H9 (cell line): ENCODE results near the gene RAP1GDS1. TPM values are rescaled to one million over a fixed set of nuclear protein-coding genes. Genes with fewer than 3 reads are reported as not detected.

ENCODE experiments used
- DNase-seq: peaks from one replicate; pipeline ENCODE4 v3.0.0-alpha.2; 2017
- H2AFZ ChIP-seq: one replicate; pipeline ENCODE4 v1.6.1; 2013; ENCODE audit warnings: mild to moderate bottlenecking, low read length, control low read depth, moderate library complexity
- H2AK5ac ChIP-seq: 2 replicates; pipeline ENCODE4 v1.6.1; 2013; ENCODE audit warnings: low read length, control low read depth, mixed read lengths; ENCODE audit not compliant: insufficient read length
- H2BK120ac ChIP-seq: one replicate; pipeline ENCODE4 v1.6.1; 2013; ENCODE audit warnings: low read depth, mild to moderate bottlenecking, low read length, control low read depth, inconsistent platforms; ENCODE audit not compliant: poor library complexity, severe bottlenecking
- H2BK12ac ChIP-seq: 2 replicates; pipeline ENCODE4 v1.6.1; 2013; ENCODE audit warnings: low read length, control low read depth, mixed read lengths, low read depth; ENCODE audit not compliant: insufficient read length
- H2BK15ac ChIP-seq: 2 replicates; pipeline ENCODE4 v1.6.1; 2013; ENCODE audit warnings: low read depth, low read length, control low read depth
- H2BK20ac ChIP-seq: one replicate; pipeline ENCODE4 v1.6.1; 2013; ENCODE audit warnings: low read depth, mild to moderate bottlenecking, low read length, control low read depth, inconsistent platforms; ENCODE audit not compliant: poor library complexity, severe bottlenecking
- H2BK5ac ChIP-seq: 2 replicates; pipeline ENCODE4 v1.6.1; 2013; ENCODE audit warnings: low read length, control low read depth, mixed read lengths; ENCODE audit not compliant: insufficient read length
- H3K14ac ChIP-seq: 2 replicates; pipeline ENCODE4 v1.6.1; 2013; ENCODE audit warnings: low read length, control low read depth; ENCODE audit not compliant: insufficient read depth
- H3K18ac ChIP-seq: 2 replicates; pipeline ENCODE4 v1.6.1; 2013; ENCODE audit warnings: low read depth, mild to moderate bottlenecking, mixed read lengths, low read length, control low read depth; ENCODE audit not compliant: insufficient read length
- H3K23ac ChIP-seq: 2 replicates; pipeline ENCODE4 v1.6.1; 2013; ENCODE audit warnings: low read length, control low read depth, mixed read lengths, low read depth; ENCODE audit not compliant: insufficient read length
- H3K23me2 ChIP-seq: 2 replicates; pipeline ENCODE4 v1.6.1; 2013; ENCODE audit warnings: low read depth, mild to moderate bottlenecking, mixed read lengths, low read length, control low read depth; ENCODE audit not compliant: insufficient read length, poor library complexity, severe bottlenecking
- H3K27ac ChIP-seq: 2 replicates; pipeline ENCODE4 v1.5.1; 2013; ENCODE audit warnings: low read length, control low read depth, mixed read lengths, low read depth; ENCODE audit not compliant: insufficient read length
- H3K27me3 ChIP-seq: 2 replicates; pipeline ENCODE4 v1.6.1; 2013; ENCODE audit warnings: low read length, control low read depth, inconsistent platforms; ENCODE audit not compliant: insufficient read depth
- H3K4ac ChIP-seq: 2 replicates; pipeline ENCODE4 v1.6.1; 2013; ENCODE audit warnings: low read depth, mild to moderate bottlenecking, control low read depth, inconsistent platforms, low read length, moderate library complexity
- H3K4me1 ChIP-seq: 2 replicates; pipeline ENCODE4 v1.6.1; 2013; ENCODE audit warnings: low read length, control low read depth, inconsistent platforms; ENCODE audit not compliant: insufficient read depth
- H3K4me2 ChIP-seq: 2 replicates; pipeline ENCODE4 v1.6.1; 2013; ENCODE audit warnings: low read length, control low read depth, mixed read lengths; ENCODE audit not compliant: insufficient read length, insufficient read depth
- H3K56ac ChIP-seq: 2 replicates; pipeline ENCODE4 v1.6.1; 2013; ENCODE audit warnings: low read depth, mild to moderate bottlenecking, mixed read lengths, low read length, control low read depth; ENCODE audit not compliant: insufficient read length
- H3K79me1 ChIP-seq: 2 replicates; pipeline ENCODE4 v1.6.1; 2013; ENCODE audit warnings: low read depth, mild to moderate bottlenecking, moderate library complexity, low read length, control low read depth, inconsistent platforms; ENCODE audit not compliant: insufficient read depth, poor library complexity, severe bottlenecking
- H3K79me2 ChIP-seq: 2 replicates; pipeline ENCODE4 v1.6.1; 2013; ENCODE audit warnings: low read length, control low read depth, inconsistent platforms; ENCODE audit not compliant: insufficient read depth
- H3K9ac ChIP-seq: 2 replicates; pipeline ENCODE4 v1.6.1; 2013; ENCODE audit warnings: low read length, control low read depth, mixed read lengths; ENCODE audit not compliant: insufficient read length; ENCODE audit errors: extremely low read depth
- H3K9me3 ChIP-seq: one replicate; pipeline ENCODE4 v1.6.1; 2013; ENCODE audit warnings: low read depth, low read length, inconsistent platforms; ENCODE audit not compliant: control insufficient read depth
- H3T11ph ChIP-seq: one replicate; pipeline ENCODE4 v1.6.1; 2013; ENCODE audit warnings: mild to moderate bottlenecking, low read length, control low read depth, inconsistent platforms
- H4K20me1 ChIP-seq: one replicate; pipeline ENCODE4 v1.6.1; 2013; ENCODE audit not compliant: control insufficient read depth, insufficient read length, insufficient read depth
- H4K5ac ChIP-seq: 2 replicates; pipeline ENCODE4 v1.6.1; 2013; ENCODE audit warnings: low read depth, mild to moderate bottlenecking, mixed read lengths, low read length, control low read depth; ENCODE audit not compliant: insufficient read length
- H4K8ac ChIP-seq: replicated peaks from 2 replicates; pipeline ENCODE4 v1.6.1; 2013; ENCODE audit warnings: low read length, control low read depth, mixed read lengths, low read depth; ENCODE audit not compliant: insufficient read length
- H4K91ac ChIP-seq: 2 replicates; pipeline ENCODE4 v1.6.1; 2013; ENCODE audit warnings: low read depth, mild to moderate bottlenecking, moderate library complexity, mixed read lengths, low read length, control low read depth; ENCODE audit not compliant: insufficient read length
- H3K27ac Mint-ChIP-seq, 3 experiments: 2 replicates in 2 of 3; 3 replicates in 1 of 3; pipeline ENCODE4 v1.8.0; 2020 to 2021; ENCODE audit warnings: mixed read lengths in 3 of 3, mild to moderate bottlenecking in 1 of 3, moderate library complexity in 1 of 3
- H3K27me3 Mint-ChIP-seq: 2 replicates; pipeline ENCODE4 v1.8.0; 2021; ENCODE audit warnings: low read depth, mild to moderate bottlenecking, moderate library complexity, mixed read lengths
- H3K36me3 Mint-ChIP-seq, 3 experiments: 2 replicates in 2 of 3; 3 replicates in 1 of 3; pipeline ENCODE4 v1.8.0; 2020 to 2021; ENCODE audit warnings: low read depth in 3 of 3, mixed read lengths in 3 of 3; ENCODE audit not compliant: insufficient read depth in 1 of 3
- H3K4me1 Mint-ChIP-seq, 2 experiments: 2 replicates each; pipeline ENCODE4 v1.8.0; 2020; ENCODE audit warnings: mixed read lengths in 2 of 2
- H3K4me3 Mint-ChIP-seq, 2 experiments: 2 replicates in 1 of 2; 3 replicates in 1 of 2; pipeline ENCODE4 v1.8.0; 2020 to 2021; ENCODE audit warnings: mild to moderate bottlenecking in 2 of 2, mixed read lengths in 2 of 2, moderate library complexity in 1 of 2
- H3K9me3 Mint-ChIP-seq, 2 experiments: 2 replicates in 1 of 2; 3 replicates in 1 of 2; pipeline ENCODE4 v1.8.0; 2020; ENCODE audit warnings: mild to moderate bottlenecking in 2 of 2, mixed read lengths in 2 of 2, moderate library complexity in 1 of 2
- WGBS: extraction: QIAGEN DNeasy Blood & Tissue Kit; methylation state at CpG from one replicate; pipeline ENCODE4 v1.1.7; 2013; ENCODE audit warnings: missing lambda C conversion rate, low lambda C conversion rate, mixed read lengths; ENCODE audit not compliant: insufficient read length; ENCODE audit errors: extremely low coverage; 5-methylcytosine and 5-hydroxymethylcytosine counted together
- total RNA-seq: library from RNA; stranded (reverse); gene quantifications from 2 replicates; pipeline ENCODE4 v1.2.1, GENCODE V29; 2021
- TF ChIP-seq, protein P1 (sequence below): fragments of 200-600 bp; sonication (generic); conservative IDR thresholded peaks from 3 replicates; pipeline ENCODE4 v1.8.0; 2021; ENCODE audit warnings: antibody characterized with exemption, mild to moderate bottlenecking

The RAP1GDS1 gene
- total RNA-seq, 1 experiment from 2014 or later, result 25.2 TPM

DNA sequence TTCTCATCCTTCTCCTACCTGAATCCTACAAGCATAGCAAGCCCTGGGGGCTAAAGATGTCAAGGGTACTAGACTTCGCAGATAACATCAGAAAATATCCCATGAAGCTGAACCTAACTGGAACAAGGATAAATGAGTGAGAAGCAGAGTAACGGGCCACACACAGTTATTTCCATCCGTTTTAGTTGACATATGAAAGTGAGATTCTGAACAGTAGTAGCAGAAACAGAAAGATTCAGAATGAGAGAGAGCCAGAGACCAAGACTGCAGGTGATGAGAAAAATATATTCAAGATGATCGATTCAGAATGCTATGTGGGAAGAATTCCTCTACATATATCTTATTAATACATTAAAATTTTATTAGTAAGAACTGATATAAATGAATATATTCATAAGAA, 232.1 kb downstream of the RAP1GDS1 start:
- H2BK20ac ChIP-seq, result no peak overlapping the region
- whole genome bisulfite sequencing, result no CpG with 5 or more reads among the region's 4 CpGs

More for the DNA sequence above, 232.1 kb downstream of the RAP1GDS1 start:
- Histone ChIP-seq H4K8ac (no peak overlapping the region), H3K56ac (no peak overlapping the region), H3K14ac (no peak overlapping the region), H3K4me1 (peaks cover 5% of the 10 kb centered on the region; the same call in 1 of the 2 replicates), H3K4ac (no peak overlapping the region), H3K4me2 (no peak overlapping the region), H4K20me1 (no peaks in the 10 kb centered on the region), H3K79me2 (no peaks in the 10 kb centered on the region), H3K27me3 (no peaks in the 10 kb centered on the region), H2BK5ac (no peak overlapping the region), H3K23ac (no peak overlapping the region), H3K23me2 (no peaks in the 10 kb centered on the region), H3K9ac (no peak overlapping the region), H3K9me3 (no peaks in the 10 kb centered on the region), H4K91ac (no peak overlapping the region), H2AFZ (no peak overlapping the region), H3K18ac (no peak overlapping the region), H3K79me1 (no peaks in the 10 kb centered on the region), H2BK15ac (no peak overlapping the region), H2BK12ac (no peak overlapping the region), H2BK120ac (no peak overlapping the region), H4K5ac (no peak overlapping the region), H3T11ph (no peak overlapping the region), H2AK5ac (no peak overlapping the region), H3K27ac (no peak overlapping the region)
- H3K4me1 Mint-ChIP-seq, result peaks cover 11 to 21% of the 10 kb centered on the region in 2 experiments
- no peaks in the 10 kb centered on the region for H3K36me3 Mint-ChIP-seq
- TF ChIP-seq, protein P1, sequence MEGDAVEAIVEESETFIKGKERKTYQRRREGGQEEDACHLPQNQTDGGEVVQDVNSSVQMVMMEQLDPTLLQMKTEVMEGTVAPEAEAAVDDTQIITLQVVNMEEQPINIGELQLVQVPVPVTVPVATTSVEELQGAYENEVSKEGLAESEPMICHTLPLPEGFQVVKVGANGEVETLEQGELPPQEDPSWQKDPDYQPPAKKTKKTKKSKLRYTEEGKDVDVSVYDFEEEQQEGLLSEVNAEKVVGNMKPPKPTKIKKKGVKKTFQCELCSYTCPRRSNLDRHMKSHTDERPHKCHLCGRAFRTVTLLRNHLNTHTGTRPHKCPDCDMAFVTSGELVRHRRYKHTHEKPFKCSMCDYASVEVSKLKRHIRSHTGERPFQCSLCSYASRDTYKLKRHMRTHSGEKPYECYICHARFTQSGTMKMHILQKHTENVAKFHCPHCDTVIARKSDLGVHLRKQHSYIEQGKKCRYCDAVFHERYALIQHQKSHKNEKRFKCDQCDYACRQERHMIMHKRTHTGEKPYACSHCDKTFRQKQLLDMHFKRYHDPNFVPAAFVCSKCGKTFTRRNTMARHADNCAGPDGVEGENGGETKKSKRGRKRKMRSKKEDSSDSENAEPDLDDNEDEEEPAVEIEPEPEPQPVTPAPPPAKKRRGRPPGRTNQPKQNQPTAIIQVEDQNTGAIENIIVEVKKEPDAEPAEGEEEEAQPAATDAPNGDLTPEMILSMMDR, result no peak
- no peaks in the 10 kb centered on the region for H3K27me3 Mint-ChIP-seq
- H3K4me3 Mint-ChIP-seq, result no peak overlapping the region
- H3K27ac Mint-ChIP-seq, result no peak overlapping the region
- no peaks in the 10 kb centered on the region for H3K9me3 Mint-ChIP-seq
- no peak for DNase-seq

Other genes starting within 250 kb of the RAP1GDS1 start
- gene STPG2, start 117.9 kb upstream of the RAP1GDS1 start, total RNA-seq, result 0.11 and 0.20 TPM in 2 replicates